SKM-1 treated with dmso at 0.1 percent for 144 hours (cell line): ENCODE measurements around the gene DDX25.

ENCODE experiments used
- DNase-seq: peaks from one replicate; lab custom pipeline; 2025; ENCODE audit not compliant: unreplicated experiment; lab: John Stamatoyannopoulos, UW

DDX25 gene

DNA sequence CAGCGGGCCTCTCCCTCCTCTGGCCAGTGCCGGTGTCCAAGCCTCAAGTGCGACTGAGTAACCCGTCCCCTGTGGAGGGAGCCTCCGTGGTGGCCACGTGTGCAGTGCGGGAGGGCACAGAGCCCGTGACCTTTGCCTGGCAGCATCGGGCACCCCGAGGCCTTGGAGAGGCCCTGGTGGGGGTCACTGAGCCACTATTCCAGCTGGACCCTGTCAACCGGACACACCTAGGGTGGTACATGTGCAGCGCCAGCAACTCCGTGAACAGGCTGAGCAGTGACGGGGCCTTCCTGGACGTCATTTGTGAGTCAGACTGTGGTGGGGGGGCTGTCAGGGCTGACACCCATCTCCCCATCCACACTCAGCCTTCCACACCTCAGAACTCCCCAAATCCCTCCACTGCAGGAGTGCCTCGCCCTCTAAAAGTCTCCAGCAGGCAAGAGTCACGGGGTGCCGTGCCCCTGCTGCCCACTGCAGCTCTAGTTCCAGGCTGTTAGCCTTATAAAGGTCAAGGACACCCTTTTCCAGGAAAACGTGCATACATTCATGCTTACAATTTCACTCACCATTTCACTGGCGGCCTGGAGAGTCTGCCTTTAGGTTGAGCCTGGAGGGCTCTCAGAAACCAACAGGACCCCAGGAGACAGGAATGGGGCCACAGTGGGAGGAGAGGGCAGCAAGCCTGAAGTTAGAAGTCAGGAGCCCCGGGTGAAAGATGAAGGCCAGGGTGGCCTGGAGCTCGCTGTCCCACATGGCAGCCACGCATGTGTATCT is 44.2 kb downstream of the DDX25 start:
- DNase-seq = no peak

DNA sequence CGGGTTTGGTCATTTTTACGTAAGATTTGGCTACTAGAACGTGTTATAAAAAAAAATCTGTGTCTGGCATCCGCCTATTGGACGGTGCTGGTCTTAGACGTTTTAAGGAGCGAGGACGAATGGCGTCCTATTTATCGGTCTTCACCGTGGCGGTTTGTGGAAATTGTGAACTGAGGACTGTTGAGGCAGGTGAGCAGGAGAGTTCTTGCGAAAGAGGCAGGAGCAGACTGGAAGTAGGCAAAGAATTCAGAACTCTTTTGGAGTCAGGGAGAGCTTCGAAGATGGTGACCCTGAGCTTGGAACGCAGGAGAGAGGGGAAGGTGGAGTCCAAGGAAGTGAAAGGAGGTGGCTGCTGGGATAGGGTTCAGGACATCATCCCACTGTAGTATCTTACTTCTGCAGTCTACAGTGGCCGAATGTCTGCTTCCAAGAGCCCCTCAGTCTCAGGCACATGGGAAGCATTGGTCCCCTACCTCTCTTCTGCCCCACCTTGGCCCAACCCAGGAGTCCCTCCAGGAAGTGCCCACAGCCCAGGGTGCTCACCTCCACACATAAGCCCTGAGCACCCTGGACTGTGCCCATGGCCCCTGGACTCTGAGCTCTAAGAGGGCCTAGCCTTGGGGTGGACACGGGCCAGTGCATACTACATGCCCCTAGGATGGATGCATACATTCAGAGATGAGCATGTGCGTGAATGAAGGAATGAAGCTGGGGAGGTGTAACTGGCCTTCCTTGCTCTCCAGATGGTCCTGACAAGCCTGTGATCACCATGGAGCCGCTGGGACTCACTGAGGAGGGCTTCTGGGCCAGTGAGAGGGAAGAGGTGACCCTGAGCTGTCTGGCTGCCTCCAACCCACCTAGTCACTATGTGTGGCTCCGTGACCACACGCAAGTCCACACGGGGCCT is 45.2 kb downstream of the DDX25 start:
- no peak for DNase-seq

DNA sequence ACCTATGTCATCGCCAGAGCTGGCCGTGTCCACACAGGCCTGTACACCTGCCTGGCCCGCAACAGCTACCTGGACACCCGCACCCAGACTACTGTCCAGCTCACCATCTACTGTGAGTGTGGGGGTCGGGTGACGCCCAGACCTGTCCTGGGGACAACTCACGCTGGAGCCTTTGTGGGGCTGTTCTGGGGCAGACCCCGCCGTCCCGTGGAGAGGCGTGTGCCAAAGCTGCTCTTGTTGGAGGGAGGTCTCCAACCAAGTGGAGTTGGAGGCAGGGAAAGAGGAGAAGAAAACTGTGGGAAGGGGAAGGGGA is 45.8 kb downstream of the DDX25 start:
- DNase-seq = no peak

DNA sequence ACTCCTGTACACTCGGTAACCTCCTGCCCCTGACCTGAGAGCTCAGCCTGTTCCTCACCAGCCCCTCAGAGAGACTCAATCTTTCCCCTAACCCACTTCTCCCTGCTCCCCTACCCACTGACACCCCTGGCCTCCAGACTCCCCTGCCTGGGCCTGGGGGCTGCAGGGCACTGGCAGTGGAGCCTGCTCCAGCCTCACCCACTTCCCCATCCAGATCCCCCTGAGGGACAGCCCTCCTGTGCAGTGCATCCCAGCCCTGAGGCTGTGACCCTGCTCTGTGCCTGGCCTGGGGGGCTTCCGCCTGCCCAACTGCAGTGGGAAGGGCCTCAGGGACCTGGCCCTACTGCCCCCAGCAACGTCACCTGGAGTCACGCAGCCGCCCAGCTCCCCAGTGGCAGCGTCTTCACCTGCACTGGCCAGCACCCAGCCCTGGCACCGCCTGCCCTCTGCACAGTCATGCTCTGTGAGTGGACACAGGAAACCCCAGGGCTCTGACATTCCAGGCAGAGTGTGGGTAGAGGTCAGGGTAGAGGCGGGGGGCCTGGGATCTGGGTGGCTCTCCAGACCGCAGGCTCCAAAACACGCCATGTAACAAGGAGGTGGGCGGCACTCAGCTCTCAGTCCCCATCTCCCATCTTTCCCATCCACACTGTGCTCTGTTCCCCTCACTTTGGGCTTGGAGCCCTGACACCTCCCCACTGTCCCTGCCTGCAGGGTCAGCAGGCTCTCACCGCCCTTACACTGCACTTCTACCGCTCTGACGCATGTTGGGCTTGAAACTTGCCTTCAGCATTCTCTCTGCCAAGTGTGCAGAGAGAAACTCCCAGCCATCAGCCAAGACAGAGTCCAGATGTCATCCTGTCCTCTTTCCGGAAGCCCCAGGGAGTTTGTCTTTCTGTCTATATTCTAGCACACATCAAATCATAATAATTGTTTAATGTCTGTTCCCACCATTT is 46.7 kb downstream of the DDX25 start:
- DNase-seq = no peak

DNA sequence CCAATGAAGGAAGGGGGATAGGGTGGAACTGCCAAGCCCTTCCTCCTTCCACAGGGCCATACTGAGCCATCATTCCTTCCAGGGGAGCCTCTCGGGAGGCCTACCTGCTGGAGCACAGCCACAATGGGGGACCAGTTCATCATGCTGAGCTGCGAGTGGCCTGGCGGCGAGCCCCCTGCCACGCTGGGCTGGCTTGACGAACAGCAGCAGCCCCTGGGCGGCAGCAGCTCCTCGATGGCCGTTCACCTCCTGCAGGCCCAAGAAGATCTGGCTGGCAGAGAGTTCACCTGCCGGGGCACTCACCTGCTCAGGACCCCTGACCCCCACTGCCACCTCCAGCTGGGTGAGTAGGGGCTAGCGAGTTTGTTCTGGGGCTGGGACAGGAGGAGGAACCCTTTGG is 47.4 kb downstream of the DDX25 start:
- DNase-seq = no peak

DNA sequence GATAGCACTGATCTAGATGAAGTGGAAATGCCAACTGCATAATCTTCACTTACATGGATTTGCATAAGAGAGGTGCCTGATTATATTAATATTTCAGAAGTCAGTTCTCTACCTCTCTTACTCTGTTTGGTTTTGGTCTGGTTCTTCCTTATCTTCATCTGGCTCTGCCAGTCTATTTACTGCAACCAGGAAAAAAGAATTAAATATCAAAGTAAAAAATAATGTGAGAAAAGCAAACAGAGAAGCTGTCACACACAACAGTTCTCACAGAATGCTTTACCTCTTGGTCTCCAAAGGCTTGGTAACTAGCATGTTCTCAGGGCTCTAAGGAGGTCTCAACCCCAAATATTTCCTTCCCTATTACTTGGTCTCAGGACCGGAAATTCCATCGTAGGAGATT is 48.3 kb downstream of the DDX25 start:
- no peak for DNase-seq

DNA sequence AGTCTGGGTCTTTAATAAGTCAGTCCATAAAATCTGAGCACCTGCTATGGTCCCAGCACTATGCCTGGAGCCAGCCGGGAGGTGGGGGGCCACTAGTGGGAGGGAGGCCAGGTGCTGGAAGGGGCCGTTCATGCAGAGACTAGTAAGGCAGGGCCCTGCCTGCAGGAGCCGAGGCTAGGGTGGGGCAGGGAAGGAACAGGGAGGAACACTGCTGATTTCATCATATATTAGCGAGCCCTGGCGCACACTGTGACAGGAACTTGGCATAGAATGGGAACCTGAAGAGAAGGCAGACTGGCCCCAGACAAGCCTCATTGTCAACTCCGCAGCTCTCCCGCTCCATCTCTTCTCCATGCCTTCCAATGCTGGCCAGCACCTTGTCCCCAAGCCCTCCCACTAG is 48.7 kb downstream of the DDX25 start:
- no peak for DNase-seq

DNA sequence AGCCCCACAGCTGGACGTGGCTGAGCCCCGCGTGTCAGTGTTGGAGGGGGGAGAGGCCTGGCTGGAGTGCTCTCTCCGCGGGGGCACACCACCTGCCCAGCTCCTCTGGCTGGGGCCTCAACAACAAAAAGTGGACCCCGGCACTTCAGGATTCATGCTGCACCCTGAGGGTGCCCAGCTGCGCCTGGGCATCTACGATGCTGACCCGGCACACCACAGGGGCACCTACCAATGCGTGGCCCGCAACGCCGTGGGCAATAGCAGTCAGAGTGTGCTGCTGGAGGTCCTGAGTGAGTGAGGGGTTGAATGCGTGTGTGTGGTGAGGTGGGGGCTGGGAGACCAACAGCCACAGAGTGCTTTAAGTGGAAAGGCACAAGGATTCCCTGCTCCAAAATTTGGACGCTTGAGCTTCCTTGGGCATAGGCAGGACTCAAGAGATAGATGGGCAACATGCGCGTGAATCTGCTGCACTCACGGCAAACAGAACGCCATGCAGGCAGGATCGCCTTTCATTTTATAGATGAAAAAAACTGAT is 49.2 kb downstream of the DDX25 start:
- no peak for DNase-seq

DNA sequence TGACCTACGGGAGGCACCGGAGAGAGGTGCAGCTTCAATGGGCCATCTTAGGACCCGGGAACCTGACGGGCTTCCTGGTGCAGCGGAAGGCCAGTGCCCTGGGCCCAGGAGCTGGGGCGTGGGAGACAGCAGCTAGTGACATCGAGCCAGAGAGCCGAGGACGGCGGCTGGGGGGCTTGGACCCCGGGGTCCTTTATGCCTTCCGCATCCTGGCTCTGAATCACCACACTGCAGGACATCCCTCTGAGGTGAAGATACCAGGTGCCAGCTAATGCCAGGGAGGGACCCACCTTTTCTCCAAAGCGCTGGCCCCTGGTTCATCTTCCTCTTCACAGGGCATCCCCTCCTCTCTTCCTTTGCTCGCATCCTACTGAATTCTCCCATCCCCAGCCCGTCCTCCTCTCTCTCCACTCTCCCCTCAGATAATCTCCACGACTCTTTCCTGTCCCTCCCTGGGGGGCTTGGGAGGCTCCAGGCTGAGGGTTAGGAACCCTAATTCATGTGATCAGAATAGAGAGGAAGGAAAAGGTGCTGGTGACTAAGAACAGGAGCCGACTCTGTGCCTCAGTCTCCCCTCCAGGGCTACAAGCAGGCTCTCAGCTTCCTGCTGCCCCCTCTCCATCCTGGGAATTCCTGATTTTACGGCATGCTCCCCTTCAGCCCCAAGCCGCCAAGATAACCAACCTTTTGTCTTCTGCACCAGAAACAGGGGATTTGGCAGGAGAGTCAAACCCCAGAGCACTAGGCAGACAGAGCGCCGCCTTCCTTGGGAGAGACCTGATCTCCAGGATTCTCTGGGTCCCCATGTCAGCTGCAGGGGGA is 50.0 kb downstream of the DDX25 start:
- no peak for DNase-seq

DNA sequence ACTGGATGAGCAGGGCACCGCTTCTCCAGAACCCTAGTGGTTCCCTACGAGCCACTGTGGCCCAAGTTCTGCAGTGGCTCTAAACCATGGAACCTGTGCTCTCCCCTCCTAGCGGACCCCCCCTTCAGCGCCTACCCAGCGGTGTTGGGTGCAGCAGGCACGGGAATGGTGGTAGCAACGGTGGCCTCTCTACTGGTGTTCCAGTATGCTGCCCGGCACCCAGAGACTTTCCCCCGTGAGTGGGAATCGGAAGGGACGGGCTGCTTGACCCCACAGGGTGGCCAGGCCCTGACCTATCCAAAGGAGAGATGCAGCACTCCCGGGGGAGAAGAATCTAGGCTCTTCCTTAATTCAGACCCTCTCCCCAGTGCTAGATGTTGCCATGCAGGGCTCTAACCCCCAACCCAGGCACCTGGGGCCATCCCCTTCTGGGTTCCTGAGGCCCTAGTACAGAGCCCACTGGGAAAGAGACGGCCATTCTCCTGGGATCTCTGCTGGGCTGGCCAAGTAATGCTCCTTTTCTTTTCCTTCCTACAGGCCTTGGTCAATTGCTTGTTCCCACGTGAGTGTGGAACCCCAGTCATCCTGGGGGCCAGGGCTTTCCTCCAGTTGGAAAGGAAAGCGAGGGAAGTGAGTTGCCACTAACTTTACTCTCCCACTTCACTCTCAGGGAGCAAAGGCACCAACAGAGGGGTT is 50.8 kb downstream of the DDX25 start:
- DNase-seq = no peak

DNA sequence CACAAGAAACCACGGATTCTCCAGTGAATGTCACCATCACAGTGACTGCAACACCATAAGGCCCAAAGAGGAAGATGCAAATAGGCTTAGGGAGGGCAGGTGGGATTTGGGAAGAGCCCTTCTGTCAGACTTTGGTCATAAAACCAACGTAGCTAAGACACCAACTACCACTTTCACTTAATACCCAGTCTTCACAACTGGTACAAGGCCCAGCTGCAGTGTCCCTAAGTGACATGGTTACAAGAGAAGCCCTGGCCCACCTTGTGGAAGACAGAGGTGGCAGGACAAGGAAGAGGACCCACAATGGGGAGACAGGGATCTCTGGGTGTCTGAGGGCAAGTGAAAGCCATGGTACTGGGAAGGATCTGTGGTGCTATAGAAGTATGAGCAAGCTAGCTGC is 51.5 kb downstream of the DDX25 start:
- DNase-seq = no peak

DNA sequence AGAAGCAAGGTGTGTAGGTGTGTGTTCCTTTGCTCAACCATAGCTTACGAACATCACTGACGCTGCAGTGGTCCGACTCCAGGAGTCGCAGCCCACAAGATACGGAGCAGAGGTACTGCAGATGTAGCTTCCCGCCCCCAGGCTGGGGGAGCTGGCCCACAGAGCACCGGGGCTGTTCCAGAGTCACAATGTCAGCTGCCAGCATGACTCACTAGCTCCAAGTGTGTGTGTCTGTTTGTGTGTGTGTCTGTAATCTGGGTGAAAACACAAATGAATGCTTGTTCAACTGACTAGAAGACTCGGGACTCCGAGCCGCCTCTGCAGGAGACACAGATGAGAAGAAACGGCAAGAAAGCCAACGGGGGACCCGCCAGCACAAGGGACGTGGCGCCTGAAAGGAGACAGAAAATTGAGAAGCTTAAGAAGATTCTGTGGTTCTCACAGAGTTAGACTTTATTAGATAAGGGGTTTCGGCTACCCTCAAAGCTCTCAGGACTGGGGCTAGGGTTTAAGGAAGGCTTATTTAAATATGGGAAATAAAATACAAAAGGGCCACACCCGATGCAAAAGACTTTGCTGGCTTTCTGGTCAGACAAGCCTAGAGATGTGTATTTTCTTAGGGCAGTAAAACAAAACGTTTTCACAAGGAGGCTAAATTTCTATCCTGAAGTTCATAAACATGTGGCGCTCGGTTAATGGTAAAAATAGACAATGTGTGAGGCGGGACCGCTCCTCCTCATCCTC is 52.3 kb downstream of the DDX25 start:
- DNase-seq = no peak

DNA sequence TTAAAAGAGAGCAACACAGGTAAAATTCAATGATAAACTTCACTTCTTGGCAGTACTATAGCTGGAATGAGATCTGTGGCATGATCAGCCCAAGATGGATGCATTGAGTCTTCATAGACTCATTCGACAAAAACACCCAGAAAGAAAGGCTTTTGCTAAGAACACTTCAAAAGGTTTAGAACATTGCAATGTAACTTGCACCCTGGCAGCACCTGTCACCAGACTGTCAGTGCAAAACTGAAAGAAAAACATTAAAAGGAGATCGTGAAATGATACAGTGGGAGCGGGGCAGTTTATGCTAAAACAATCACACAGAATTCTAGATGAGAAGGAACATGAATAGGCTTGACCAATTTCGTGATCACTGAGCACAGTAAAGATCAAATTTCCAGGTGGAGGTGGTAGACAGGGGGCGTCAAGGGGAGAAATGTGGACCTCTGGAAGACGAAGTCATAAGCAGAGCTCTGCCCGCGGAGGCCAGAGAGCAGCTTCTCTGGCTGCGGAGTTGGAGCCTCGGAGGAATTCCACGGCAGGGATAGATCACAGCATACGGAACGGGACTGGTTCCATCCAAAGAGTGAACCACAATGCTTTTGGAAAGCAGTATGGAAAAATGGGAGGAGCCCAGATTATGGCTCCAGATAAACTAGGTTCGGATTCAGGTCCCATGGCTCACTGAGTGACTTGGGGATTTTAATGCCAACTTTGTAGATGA is 53.5 kb downstream of the DDX25 start:
- DNase-seq = no peak

DNA sequence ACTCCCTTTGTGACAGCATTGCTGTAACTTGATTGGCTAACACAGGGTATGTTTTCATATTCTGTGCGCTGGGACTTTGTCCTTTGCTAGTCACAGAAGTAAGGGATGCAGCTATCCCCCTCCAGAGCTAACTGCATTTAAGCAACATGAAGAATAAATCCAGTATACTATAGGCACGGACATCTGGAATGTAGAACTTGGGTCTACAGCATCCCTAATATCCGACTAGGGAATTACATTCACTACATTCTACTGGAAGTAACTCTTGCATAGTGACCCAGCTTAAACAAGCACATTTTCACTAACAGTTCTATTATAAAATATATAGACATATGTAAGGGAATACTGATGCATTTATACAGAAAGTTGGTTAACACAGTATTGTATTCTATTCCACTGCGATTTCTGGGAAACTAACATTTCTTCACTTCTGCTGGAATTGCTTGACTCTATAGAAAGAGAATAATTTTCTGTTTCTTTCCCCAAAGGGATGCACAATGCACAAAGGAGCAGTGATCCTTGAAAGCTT is 54.6 kb downstream of the DDX25 start:
- no peak for DNase-seq

DNA sequence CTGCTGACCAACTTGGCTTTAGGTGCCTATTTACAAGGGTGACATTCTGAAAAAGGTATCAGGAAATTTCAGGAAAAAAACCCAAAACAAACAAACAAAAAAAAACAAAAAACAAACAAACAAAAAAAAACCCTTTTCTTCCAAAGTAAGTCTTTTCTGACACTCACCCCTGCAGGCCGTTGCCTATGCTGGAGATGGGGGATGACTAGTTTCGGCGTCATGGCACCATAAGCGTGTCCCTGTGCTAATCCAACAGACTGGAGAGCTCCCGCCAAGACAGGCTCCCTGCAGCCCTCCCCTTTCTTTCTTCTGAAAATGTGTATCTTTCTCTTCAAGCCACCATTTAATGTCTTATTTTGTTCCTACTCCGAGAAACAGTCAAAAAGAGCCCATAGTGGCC is 55.2 kb downstream of the DDX25 start:
- no peak for DNase-seq

DNA sequence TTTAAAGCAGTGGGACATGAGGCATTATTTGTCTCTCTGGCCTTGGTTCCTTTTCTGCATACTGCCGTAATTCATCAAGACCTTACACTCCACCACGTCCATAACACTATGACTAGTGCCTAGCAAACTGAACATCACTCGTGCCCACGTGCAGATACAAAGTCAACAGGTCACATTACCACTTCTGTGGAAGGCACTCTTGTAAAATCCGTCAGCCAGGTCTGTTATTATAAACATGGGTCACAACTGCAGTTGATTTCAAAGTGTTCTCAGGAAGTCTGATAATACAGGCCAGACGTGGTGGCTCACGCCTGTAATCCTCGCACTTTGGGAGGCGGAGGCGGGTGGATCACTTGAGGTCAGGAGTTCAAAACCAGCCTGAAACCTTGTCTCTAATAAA is 55.6 kb downstream of the DDX25 start:
- DNase-seq = no peak

DNA sequence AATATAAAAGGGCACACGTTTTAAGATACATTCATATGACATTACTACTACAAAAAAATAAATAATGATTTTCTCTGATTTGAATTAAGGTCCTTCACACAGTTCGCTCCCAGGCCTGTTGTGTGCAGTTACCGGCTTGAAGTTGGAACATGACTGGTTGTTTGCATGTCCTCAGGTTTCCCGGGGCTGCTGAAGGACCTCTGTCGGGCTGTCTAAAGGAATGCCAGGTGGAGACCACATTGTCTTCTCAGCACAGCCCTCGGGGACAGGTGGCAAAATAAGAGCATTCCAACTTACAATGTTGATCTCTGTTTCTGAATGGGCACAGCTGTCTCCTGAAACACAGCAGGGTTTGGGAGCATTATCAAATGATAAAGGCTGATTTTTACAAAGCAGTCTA is 56.5 kb downstream of the DDX25 start:
- no peak for DNase-seq

DNA sequence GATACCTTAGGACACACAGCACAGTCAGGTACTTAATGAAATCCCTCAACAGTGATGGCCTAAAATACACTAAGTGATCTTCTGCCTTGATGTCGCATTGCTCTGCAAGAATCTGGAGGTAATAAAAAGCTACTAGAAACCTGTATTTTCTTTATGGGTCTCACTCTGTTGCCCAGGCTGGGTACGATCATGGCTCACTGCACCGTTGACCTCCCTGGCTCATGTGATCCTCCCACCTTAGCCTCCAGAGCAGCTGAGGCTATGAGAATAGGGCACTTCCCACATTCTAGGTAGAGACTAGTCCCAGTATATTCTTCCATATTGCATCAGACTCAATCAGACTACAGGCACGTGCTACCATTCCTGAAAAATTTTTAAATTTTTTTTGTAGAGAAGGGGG is 63.2 kb downstream of the DDX25 start:
- no peak for DNase-seq
